ENCODE measurements around the gene SEC14L1. TPM values are rescaled to one million over a fixed set of nuclear protein-coding genes. Genes with fewer than 3 reads are reported as not detected.

SEC14L1 gene
- total and polyA plus RNA-seq, 4 donors = 17.0 to 52.0 (median 26.8) TPM

DNA sequence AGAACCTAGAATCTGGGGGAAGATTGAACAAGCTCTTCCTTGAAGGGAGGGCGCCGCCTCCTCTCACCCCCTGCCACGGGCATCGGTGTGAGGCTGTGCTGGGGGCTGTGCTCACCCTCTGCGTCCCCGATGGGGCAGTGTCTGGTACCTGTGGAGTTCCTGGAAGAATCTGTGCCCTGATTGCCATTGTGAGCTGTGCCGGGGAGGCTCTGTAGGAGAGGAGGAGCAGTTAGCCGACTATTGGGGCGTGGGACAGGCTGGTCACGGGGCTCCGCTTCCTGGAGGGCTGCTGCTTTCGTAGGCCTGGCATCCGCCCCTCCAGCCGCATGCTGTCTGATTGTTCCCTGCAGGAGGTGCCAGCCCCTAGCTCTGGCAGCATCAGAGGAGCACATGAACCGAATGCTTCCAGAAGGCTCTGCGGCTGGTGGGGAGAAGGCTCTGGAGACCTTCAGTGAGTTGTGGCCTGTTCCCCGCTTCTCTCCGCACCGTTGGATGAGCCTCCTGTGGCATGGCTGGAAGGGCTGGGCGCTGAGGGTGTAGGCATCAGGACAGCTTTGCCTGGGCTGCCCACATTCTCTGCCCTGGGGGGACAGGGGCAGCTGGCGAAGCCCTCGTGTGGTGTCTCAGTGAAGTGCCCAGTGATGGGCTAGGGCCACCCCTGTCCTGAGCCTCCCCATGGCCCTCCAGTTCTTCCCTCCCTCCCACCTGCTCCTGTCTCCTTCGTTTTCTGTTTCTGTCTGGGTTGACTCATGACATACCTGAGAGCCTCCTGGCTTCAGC, 86.9 kb downstream of the SEC14L1 start (continued):
- TF ChIP-seq, protein P1, sequence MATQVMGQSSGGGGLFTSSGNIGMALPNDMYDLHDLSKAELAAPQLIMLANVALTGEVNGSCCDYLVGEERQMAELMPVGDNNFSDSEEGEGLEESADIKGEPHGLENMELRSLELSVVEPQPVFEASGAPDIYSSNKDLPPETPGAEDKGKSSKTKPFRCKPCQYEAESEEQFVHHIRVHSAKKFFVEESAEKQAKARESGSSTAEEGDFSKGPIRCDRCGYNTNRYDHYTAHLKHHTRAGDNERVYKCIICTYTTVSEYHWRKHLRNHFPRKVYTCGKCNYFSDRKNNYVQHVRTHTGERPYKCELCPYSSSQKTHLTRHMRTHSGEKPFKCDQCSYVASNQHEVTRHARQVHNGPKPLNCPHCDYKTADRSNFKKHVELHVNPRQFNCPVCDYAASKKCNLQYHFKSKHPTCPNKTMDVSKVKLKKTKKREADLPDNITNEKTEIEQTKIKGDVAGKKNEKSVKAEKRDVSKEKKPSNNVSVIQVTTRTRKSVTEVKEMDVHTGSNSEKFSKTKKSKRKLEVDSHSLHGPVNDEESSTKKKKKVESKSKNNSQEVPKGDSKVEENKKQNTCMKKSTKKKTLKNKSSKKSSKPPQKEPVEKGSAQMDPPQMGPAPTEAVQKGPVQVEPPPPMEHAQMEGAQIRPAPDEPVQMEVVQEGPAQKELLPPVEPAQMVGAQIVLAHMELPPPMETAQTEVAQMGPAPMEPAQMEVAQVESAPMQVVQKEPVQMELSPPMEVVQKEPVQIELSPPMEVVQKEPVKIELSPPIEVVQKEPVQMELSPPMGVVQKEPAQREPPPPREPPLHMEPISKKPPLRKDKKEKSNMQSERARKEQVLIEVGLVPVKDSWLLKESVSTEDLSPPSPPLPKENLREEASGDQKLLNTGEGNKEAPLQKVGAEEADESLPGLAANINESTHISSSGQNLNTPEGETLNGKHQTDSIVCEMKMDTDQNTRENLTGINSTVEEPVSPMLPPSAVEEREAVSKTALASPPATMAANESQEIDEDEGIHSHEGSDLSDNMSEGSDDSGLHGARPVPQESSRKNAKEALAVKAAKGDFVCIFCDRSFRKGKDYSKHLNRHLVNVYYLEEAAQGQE (IDR thresholded peaks at IDR 0.05) = no peak
- TF ChIP-seq HNF4G (IDR thresholded peaks at IDR 0.05) (no peak), FOXA1 (IDR thresholded peaks at IDR 0.05) (no peak), EGR1 (IDR thresholded peaks at IDR 0.05; ENCODE audit: low read depth in 2 of 2) (no peak)

DNA sequence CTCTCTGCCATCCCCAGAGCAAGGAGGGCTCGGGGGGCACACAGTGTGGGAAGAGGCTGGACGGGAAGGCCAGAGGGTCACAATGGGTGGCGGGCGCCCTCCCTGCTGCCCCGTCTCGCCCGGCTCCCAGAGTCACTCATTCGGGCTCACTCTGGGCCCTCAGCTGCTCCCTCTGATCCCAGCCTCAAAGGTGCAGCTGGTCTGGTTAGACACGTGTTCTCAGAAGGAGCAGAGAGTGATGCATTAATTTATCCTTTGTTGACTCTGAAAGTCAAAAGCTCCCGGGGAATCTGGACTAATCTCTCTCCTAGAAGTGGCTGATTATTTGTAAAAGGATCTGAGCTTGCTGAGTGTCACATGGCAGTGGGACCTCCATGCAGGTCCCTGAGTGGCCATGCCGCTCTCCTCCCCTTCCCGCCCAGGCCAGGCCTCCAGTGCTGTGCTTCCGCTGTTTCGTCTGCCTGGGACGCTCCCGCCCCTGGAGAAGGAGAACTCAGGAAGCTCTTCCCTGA, 87.5 kb downstream of the SEC14L1 start:
- no peak overlapping the region for H3K27ac ChIP-seq (ENCODE audit: low read depth in 1 of 2, low read length in 2 of 2)
- H3K9ac ChIP-seq (ENCODE audit: low read depth in 1 of 2, low read length in 2 of 2) = no peak overlapping the region
- TF ChIP-seq, protein P1 (IDR thresholded peaks at IDR 0.05) = no peak
- TF ChIP-seq FOXA2 (IDR thresholded peaks at IDR 0.05) = no peak
- TF ChIP-seq NR2F2 (IDR thresholded peaks at IDR 0.05) = no peak
- TF ChIP-seq RAD21 (IDR thresholded peaks at IDR 0.05) = no peak
- TF ChIP-seq GABPA (IDR thresholded peaks at IDR 0.05 in 1 of 2, conservative IDR thresholded peaks at IDR 0.05 in 1 of 2) = no peak
- TF ChIP-seq HNF4A (conservative IDR thresholded peaks at IDR 0.05) = no peak
- DNase-seq (ENCODE audit: low spot score) = no peak
- no peaks in the 10 kb centered on the region for H3K4me1 ChIP-seq (ENCODE audit: control insufficient read depth in 4 of 4, insufficient read depth in 4 of 4, low read length in 3 of 4)
- H3K4me3 ChIP-seq (ENCODE audit: low read depth in 1 of 3, low read length in 3 of 3) = no peak overlapping the region
- no peaks in the 10 kb centered on the region for H3K36me3 ChIP-seq (ENCODE audit: control insufficient read depth in 4 of 4, insufficient read depth in 3 of 4, low read depth in 1 of 4, low read length in 3 of 4)
- H3K9me3 ChIP-seq (ENCODE audit: control insufficient read depth in 4 of 4, low read length in 3 of 4) = no peaks in the 10 kb centered on the region
- 85% methylated on average over 16 of the region's 16 CpGs for WGBS
- H3K27me3 ChIP-seq (ENCODE audit: control insufficient read depth in 4 of 4, insufficient read depth in 4 of 4, low read length in 3 of 4) = no peaks in the 10 kb centered on the region

DNA sequence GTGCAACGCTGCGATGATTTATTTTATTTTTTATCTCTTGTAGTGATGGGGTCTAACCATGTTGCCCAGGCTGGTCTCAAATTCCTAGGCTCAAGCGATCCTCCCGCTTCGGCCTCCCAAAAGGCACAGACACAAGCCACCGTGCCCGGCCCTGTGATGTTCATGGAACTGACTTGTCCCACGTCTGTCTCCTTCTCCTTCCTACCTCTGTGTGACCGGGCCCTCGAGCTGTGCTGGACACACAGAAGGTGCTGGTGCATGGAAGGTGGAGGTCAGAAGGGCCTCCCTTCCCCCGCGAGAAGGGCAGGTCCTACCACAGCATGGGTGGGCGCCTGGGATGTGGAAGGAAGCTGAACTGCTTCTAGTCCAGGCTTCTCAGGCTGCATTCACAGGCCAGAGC, 88.0 kb downstream of the SEC14L1 start:
- TF ChIP-seq EGR1 (IDR thresholded peaks at IDR 0.05; ENCODE audit: low read depth in 2 of 2) = no peak
- TF ChIP-seq, protein P2, sequence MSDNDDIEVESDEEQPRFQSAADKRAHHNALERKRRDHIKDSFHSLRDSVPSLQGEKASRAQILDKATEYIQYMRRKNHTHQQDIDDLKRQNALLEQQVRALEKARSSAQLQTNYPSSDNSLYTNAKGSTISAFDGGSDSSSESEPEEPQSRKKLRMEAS (IDR thresholded peaks at IDR 0.05) = no peak
- no peak for TF ChIP-seq TAF1 (conservative IDR thresholded peaks at IDR 0.05)
- TF ChIP-seq, protein P3, sequence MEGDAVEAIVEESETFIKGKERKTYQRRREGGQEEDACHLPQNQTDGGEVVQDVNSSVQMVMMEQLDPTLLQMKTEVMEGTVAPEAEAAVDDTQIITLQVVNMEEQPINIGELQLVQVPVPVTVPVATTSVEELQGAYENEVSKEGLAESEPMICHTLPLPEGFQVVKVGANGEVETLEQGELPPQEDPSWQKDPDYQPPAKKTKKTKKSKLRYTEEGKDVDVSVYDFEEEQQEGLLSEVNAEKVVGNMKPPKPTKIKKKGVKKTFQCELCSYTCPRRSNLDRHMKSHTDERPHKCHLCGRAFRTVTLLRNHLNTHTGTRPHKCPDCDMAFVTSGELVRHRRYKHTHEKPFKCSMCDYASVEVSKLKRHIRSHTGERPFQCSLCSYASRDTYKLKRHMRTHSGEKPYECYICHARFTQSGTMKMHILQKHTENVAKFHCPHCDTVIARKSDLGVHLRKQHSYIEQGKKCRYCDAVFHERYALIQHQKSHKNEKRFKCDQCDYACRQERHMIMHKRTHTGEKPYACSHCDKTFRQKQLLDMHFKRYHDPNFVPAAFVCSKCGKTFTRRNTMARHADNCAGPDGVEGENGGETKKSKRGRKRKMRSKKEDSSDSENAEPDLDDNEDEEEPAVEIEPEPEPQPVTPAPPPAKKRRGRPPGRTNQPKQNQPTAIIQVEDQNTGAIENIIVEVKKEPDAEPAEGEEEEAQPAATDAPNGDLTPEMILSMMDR (IDR thresholded peaks at IDR 0.05; ENCODE audit: low read depth, low read length, missing input control) = no peak
- TF ChIP-seq, protein P4, sequence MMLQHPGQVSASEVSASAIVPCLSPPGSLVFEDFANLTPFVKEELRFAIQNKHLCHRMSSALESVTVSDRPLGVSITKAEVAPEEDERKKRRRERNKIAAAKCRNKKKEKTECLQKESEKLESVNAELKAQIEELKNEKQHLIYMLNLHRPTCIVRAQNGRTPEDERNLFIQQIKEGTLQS (IDR thresholded peaks at IDR 0.05) = no peak
- no peak for TF ChIP-seq FOXA2 (IDR thresholded peaks at IDR 0.05)
- TF ChIP-seq SP1 (IDR thresholded peaks at IDR 0.05) = no peak
- no peak for TF ChIP-seq NR2F2 (IDR thresholded peaks at IDR 0.05)
- no peak for TF ChIP-seq GABPA (IDR thresholded peaks at IDR 0.05 in 1 of 2, conservative IDR thresholded peaks at IDR 0.05 in 1 of 2)
- TF ChIP-seq JUND (IDR thresholded peaks at IDR 0.05) = no peak
- TF ChIP-seq YY1 (IDR thresholded peaks at IDR 0.05) = no peak
- TF ChIP-seq, protein P5, sequence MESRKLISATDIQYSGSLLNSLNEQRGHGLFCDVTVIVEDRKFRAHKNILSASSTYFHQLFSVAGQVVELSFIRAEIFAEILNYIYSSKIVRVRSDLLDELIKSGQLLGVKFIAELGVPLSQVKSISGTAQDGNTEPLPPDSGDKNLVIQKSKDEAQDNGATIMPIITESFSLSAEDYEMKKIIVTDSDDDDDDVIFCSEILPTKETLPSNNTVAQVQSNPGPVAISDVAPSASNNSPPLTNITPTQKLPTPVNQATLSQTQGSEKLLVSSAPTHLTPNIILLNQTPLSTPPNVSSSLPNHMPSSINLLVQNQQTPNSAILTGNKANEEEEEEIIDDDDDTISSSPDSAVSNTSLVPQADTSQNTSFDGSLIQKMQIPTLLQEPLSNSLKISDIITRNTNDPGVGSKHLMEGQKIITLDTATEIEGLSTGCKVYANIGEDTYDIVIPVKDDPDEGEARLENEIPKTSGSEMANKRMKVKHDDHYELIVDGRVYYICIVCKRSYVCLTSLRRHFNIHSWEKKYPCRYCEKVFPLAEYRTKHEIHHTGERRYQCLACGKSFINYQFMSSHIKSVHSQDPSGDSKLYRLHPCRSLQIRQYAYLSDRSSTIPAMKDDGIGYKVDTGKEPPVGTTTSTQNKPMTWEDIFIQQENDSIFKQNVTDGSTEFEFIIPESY (IDR thresholded peaks at IDR 0.05) = no peak
- TF ChIP-seq HNF4G (IDR thresholded peaks at IDR 0.05) = no peak
- no peak for TF ChIP-seq FOXA1 (IDR thresholded peaks at IDR 0.05)
- H3K9ac ChIP-seq (ENCODE audit: low read depth in 1 of 2, low read length in 2 of 2) = no peak overlapping the region
- H3K4me1 ChIP-seq (ENCODE audit: control insufficient read depth in 4 of 4, insufficient read depth in 4 of 4, low read length in 3 of 4) = no peaks in the 10 kb centered on the region
- WGBS = 88% methylated on average over 13 of the region's 13 CpGs
- H3K9me3 ChIP-seq (ENCODE audit: control insufficient read depth in 4 of 4, low read length in 3 of 4) = no peaks in the 10 kb centered on the region
- H3K36me3 ChIP-seq (ENCODE audit: control insufficient read depth in 4 of 4, insufficient read depth in 3 of 4, low read depth in 1 of 4, low read length in 3 of 4) = no peaks in the 10 kb centered on the region
- DNase-seq (ENCODE audit: low spot score) = no peak
- no peaks in the 10 kb centered on the region for H3K27me3 ChIP-seq (ENCODE audit: control insufficient read depth in 4 of 4, insufficient read depth in 4 of 4, low read length in 3 of 4)
- no peak overlapping the region for H3K4me3 ChIP-seq (ENCODE audit: low read depth in 1 of 3, low read length in 3 of 3)
- H3K27ac ChIP-seq (ENCODE audit: low read depth in 1 of 2, low read length in 2 of 2) = no peak overlapping the region
